SHP77 (cell line): ENCODE measurements around the gene NIPBL.
"Not testable (repeated sequence)": the region's sequence is repeated elsewhere in the genome, so short reads cannot be mapped to it uniquely, and the experiment has no call there.

Experiments
- DNase-seq, 2 experiments: peaks; one replicate each; lab custom pipeline; 2025; lab: John Stamatoyannopoulos, UW

NIPBL gene

GRCh38 chr5:37088009-37088408 is 211.4 kb downstream of the NIPBL start:
- DNase-seq = no peak

- no peak for DNase-seq
Observed at GRCh38 chr5:37090123-37090726, 213.7 kb downstream of the NIPBL start.

GRCh38 chr5:37090781-37091180 is 214.2 kb downstream of the NIPBL start:
- DNase-seq = no peak

- not testable (repeated sequence) for DNase-seq
Observed at GRCh38 chr5:37093795-37094194, 217.2 kb downstream of the NIPBL start.

GRCh38 chr5:37099267-37099666 is 222.7 kb downstream of the NIPBL start:
- DNase-seq = not testable (repeated sequence)

- no peak for DNase-seq
Observed at GRCh38 chr5:37103302-37103701, 226.7 kb downstream of the NIPBL start.

GRCh38 chr5:37109338-37109737 is 232.8 kb downstream of the NIPBL start:
- no peak for DNase-seq

- DNase-seq = no peak
Observed at GRCh38 chr5:37110135-37110534, 233.6 kb downstream of the NIPBL start.

- DNase-seq = no peak
Observed at GRCh38 chr5:37111426-37112382, 235.1 kb downstream of the NIPBL start.

- no peak for DNase-seq
Observed at GRCh38 chr5:37112383-37112991, 235.9 kb downstream of the NIPBL start.
